ENCODE measurements around the gene TRIM33.

- TF ChIP-seq CTCF (IDR thresholded peaks at IDR 0.05) (no peak), EZH2 (IDR thresholded peaks at IDR 0.05) (no peak), EZH2phosphoT487 (IDR thresholded peaks at IDR 0.05) (no peak)
Measured at GRCh38 chr1:114547076-114547475, 36.1 kb upstream of the TRIM33 start.

All from neural progenitor cell (in vitro differentiated cells).